Bronchial epithelial cell (primary cell): ENCODE data around the gene PPP1R14C. TPM values are rescaled to one million over a fixed set of nuclear protein-coding genes. Genes with fewer than 3 reads are reported as not detected.

Source experiments
- DNase-seq: peaks from one replicate; pipeline ENCODE4 v3.0.0-alpha.2; 2010; ENCODE audit warnings: low read depth
- FAIRE-seq: peaks from 2 replicates; lab custom pipeline; 2011; peaks lifted over from hg19 to GRCh38; lab: Jason Lieb, UNC
- H3K27me3 ChIP-seq: 2 replicates; pipeline ENCODE4 v1.5.1; 2011; ENCODE audit warnings: low read length; ENCODE audit not compliant: control insufficient read depth, insufficient read depth
- H3K36me3 ChIP-seq: 2 replicates; pipeline ENCODE4 v1.5.1; 2011; ENCODE audit warnings: low read length; ENCODE audit not compliant: control insufficient read depth, insufficient read depth
- H3K4me3 ChIP-seq: 2 replicates; pipeline ENCODE4 v1.5.1; 2011; ENCODE audit warnings: mild to moderate bottlenecking, low read depth, low read length, control low read depth
- total RNA-seq: library from RNA; depleted of rRNA; stranded (reverse); fragments of >200 nt; gene quantifications from 2 replicates; pipeline ENCODE4 v1.2.1, GENCODE V29; 2014
- TF ChIP-seq, protein P1 (sequence below): IDR thresholded peaks from 2 replicates; pipeline ENCODE4 v1.5.1; 2011; ENCODE audit warnings: mild to moderate bottlenecking, moderate library complexity, low read length, control low read depth, inconsistent platforms; ENCODE audit not compliant: insufficient read depth, severe bottlenecking

Gene PPP1R14C
- total RNA-seq, 1 donor from 2014 or later = 72.1 TPM

DNA sequence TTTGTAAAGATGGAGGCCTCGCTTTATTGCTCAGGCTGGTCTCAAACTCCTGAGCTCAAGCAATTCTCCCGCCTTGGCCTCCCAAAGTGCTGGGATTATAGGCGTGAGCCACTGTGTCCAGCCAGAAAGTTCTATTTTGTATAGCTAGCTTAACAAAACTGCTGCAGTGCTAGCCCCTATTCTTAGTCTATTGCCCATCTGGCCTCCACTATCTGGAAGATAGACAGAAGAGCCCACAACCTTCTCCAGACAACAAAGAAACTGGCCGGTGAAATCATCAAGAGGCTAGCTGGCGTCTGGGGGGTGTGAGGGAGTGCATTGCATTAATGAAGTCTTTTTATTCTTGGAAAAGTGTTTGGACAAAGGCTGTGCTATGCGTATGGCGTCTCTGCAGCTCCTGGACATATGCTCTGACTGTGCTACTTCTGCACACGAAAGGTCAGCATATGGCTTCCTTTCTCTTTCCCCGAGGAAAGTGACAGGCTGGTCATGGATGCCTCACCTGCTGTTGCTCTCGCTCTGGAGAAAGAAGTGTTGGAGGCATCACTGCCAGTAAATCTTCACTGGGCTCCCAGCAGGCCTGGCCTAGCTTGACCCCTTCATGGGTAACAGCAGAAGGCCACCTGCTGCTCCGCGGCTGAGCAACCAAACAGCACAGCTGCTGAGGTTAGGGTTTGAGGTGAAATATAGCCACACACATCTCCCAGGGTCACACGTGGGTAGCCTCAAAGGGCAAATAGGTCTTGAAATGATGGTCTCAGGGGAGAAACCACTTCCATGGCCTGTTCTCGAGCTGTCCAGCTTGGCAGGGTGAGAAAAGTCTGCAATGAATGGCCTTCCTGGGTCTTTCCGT is 130.8 kb downstream of the PPP1R14C start:
- no peak for DNase-seq
- FAIRE-seq = no peak
- no peak overlapping the region for H3K4me3 ChIP-seq
- TF ChIP-seq, protein P1, sequence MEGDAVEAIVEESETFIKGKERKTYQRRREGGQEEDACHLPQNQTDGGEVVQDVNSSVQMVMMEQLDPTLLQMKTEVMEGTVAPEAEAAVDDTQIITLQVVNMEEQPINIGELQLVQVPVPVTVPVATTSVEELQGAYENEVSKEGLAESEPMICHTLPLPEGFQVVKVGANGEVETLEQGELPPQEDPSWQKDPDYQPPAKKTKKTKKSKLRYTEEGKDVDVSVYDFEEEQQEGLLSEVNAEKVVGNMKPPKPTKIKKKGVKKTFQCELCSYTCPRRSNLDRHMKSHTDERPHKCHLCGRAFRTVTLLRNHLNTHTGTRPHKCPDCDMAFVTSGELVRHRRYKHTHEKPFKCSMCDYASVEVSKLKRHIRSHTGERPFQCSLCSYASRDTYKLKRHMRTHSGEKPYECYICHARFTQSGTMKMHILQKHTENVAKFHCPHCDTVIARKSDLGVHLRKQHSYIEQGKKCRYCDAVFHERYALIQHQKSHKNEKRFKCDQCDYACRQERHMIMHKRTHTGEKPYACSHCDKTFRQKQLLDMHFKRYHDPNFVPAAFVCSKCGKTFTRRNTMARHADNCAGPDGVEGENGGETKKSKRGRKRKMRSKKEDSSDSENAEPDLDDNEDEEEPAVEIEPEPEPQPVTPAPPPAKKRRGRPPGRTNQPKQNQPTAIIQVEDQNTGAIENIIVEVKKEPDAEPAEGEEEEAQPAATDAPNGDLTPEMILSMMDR = no peak
- H3K36me3 ChIP-seq = no peaks in the 10 kb centered on the region
- H3K27me3 ChIP-seq = no peaks in the 10 kb centered on the region

DNA sequence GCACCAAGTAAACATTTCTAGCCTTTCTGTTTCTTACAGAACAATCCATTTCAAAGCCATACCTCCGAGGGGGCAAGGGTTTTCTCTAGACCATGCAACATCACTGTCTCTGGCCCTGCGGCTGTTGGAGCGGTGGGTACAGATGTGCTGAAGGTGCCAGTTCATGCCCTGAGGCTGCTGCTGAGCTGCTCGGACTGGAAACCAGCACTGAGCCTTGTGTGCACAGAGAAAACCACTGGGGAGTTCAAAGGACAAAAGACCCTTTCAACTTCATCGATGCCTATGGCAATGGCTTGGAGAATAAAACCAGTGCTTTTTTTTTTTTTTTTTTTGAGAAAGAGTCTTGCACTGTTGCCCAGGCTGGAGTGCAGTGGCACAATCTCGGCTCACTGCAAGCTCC is 132.6 kb downstream of the PPP1R14C start:
- FAIRE-seq (no peak), DNase-seq (no peak)
- no peak overlapping the region for H3K4me3 ChIP-seq

DNA sequence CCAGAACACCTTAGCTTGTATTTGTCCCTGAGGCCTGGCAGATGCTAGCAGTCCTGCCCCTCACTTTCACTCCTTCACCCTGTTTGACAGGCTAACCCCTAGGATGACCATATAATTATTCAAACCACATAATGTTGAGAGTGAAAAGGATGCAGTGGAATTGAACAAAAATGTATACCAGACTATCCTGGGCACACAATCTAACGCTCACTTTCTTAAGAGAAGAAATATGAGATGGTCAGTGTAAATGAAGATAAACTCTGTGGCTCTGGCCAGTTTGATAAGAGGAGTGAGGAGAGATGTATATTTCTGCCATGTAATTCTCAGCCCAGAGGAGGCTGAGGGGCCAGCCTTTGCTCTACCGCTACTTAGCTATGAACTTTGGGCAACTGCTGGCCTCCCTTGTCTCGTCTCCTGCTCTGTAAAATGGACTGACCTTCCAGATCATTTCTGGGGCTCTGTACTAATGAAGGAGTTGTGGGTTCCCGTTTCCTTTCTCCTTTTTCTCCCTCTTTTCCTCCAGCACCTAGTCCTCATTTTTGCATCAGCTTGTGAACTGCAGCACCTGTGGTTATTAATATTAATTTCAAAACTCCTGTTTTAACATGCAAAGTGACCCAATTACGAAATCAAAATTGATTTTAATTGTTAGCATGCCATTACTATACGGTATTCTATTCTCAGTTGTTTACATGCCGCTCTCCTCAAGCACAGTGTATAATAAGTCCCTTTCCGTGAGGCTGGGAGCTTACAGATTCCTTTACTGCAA is 133.5 kb downstream of the PPP1R14C start:
- FAIRE-seq = no peak
- TF ChIP-seq, protein P1 = no peak
- no peaks in the 10 kb centered on the region for H3K36me3 ChIP-seq
- H3K4me3 ChIP-seq = no peak overlapping the region
- DNase-seq = no peak
- H3K27me3 ChIP-seq = no peaks in the 10 kb centered on the region

More for the DNA sequence above, 132.6 kb downstream of the PPP1R14C start:
- Histone ChIP-seq H3K27me3 (no peaks in the 10 kb centered on the region), H3K36me3 (no peaks in the 10 kb centered on the region)
- TF ChIP-seq, protein P1 = no peak

DNA sequence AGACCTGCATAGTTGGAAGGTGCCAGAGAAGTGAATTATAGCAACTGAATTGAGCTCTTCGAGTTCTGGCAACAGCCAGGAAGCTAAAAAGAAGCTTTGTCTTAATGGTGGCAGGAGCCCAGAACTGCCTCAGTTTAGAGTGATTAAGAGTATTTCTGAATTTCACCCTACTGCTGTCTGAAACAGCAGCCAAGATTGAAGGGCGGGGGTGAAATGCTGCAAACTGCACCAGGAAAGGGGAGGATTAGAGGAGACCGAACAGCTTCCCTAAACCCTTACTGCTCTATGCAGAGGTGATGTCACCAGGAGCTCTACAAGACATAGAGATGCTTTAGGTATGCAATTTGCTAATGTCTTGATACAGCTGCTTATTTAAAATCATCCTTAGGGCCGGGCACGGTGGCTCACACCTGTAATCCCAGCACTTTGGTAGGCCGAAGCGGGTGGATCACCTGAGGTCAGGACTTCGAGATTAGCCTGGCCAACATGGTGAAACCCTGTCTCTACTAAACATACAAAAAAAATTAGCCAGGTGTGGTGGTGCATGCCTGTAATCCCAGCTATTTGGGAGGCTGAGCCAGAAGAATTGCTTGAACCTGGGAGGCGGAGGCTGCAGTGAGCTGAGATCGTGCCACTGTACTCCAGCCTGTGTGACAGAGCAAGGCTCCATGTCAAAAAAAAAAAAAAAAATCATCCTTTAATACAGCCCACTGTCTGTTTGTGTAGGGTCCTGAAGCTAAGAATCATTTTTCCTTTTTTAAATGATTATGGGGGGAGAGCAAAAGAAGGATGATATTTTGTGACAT is 134.3 kb downstream of the PPP1R14C start:
- FAIRE-seq = no peak
- H3K36me3 ChIP-seq = no peaks in the 10 kb centered on the region

DNA sequence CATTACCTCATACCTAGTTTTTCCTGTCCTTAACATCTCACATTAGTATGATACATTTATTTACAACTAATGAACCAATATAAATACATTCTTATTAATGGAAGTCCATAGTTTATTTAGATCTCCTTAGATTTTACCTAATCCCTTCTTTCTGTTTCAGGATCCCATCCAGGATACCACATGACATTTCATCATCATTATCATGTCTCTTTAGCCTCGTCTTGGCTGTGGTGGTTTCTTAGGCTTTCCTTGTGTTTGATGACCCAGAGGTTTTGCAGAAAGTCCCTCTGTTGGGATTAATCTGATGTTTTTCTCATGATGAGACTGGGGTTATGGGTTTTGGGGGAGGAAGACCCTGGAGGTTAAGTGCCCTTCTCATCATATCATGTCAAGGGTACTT is 136.7 kb downstream of the PPP1R14C start:
- FAIRE-seq (no peak), DNase-seq (no peak)
- TF ChIP-seq, protein P1 = no peak
- H3K27me3 ChIP-seq = no peaks in the 10 kb centered on the region
- H3K4me3 ChIP-seq = no peak overlapping the region
- no peaks in the 10 kb centered on the region for H3K36me3 ChIP-seq

More for the DNA sequence above, 134.3 kb downstream of the PPP1R14C start:
- no peak for DNase-seq
- Histone ChIP-seq H3K4me3 (no peak overlapping the region), H3K27me3 (no peaks in the 10 kb centered on the region)
- TF ChIP-seq, protein P1 = no peak
